IPS DF 19.7 (cell line): ENCODE measurements around the gene ANKRD1.

Experiments used
- DNase-seq: peaks from one replicate; pipeline ENCODE4 v3.0.0-alpha.2; 2013; ENCODE audit warnings: low read depth, low spot score

The ANKRD1 gene

DNA sequence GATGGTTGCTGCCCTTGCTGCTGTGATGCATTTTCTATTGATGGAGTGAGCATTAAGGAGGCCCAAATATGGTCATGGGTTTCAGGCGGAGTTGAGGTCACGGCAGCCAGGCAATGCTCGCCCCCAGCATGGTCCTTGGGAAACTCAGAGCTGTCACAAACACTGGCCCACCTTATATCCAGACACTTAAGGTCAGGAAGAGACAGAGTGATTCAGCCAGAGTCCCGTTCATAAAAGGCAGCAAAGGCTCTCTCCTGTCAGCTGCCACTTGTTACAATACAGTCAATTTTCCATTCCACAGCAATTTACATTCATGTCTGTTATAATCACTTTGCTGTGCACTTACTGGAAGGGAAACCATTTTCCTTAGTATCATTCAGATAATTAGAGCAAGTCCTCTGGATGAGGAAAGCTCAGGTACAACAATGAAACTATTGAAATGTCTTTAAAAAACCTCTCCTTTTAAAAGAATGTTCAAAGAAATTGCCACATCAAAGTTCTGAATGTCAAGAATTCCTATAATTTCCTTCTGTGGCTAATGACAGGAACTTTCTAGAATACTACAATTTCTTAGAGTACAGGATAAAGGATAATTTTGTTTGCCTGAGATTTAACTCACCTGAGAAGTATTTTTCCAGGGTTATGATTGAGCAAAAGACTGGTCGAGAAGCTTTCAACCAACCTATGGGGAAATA is 14.8 kb upstream of the ANKRD1 start:
- DNase-seq, result no peak

DNA sequence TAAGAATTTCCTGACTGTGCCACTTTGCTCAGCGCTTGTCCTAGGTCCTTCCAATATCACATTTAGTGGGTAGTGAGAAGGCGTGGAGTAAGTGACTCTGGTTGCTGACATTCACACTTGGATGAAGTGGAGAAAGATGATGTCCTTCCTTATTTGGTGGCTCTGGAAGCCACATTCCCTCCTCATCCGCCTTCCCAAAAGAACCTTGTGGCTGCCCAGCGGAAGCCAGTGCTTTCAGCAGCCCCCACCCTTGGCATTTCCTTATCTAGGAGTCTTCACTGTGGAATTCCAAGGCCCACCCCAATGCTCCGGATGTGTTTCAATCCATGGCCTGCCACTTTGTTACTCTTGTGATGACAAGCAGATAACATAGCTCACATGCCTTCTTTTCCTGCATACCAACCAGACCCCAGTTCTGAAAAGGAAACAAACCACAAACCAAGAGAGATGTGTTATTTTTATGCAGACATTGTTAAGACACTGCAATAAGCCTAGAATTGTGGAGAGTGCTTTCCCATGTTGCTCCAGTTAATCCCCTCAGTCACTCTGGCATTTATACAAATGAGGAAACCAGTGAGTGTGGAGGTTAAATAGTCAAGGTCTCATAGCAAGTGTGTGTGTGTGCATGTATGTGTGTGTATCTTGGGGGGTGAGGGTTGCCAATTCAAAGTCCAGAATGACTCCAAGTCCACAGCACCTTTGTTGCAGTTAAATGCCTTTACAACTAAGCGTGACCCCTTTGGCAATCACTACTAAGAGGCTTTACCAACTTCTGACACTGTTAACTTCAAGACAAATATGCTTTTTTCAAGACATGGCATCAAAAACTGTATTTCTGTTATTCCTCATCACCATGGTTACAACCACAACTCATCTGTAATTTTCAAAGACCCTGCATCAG is 10.3 kb upstream of the ANKRD1 start:
- peak; percentile 85 for DNase-seq

- no peak for DNase-seq
Observed at GRCh38 chr10:90930070-90930837, 9.4 kb upstream of the ANKRD1 start.

GRCh38 chr10:90929179-90929578 is 8.3 kb upstream of the ANKRD1 start:
- no peak for DNase-seq

DNA sequence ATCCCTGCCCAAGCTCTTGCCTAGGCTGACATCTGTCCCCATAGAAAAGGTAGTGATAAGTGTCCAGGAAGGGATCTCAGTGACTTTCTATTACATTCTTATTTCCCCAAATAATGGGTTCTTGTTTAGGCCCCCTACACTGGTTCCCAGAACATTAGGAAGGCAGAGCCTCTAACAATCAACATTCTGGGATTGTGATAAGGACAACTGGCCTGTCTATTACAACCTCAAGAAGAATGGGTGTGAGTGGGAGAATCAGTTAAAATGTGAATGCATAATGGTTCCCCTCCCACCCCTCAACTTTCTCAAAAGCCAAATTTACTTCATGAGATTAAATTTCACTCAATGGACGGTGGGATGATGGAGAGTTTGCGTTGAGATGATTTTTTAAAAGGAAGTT is 6.4 kb upstream of the ANKRD1 start:
- DNase-seq, result no peak

- peak; percentile 98 for DNase-seq
Observed at GRCh38 chr10:90925079-90926029, 4.5 kb upstream of the ANKRD1 start.

GRCh38 chr10:90924552-90924951 is 3.7 kb upstream of the ANKRD1 start:
- DNase-seq, result no peak

DNA sequence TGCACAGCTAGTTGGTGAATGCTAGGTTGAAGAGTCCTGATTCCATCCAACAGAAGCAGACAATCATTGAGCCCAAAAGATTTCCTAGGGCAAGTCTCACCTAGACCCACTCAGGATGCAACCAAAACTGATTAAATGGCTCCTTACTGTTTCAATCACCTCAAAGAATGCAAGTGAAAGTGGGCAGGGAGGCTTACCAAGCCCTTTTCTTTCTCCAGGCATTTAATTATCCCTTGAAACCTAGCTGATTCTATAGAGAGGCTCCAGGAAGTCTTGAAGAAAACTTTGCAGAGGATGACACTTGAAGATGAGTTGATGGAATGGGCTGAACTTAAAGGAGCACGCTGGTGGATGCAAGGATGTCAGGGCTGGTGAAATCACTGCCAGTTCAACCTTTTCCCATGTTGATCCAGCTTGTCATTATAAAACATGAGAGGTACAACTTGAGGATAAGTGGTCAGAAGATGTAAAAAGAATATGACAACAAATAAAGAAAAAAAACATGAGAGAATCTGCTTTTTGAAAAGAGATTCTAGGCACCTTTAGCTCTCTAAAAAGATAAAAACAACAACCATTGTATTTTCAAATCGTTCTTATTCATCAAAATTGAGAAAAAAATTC is 2.3 kb upstream of the ANKRD1 start:
- DNase-seq, result no peak

- no peak for DNase-seq
Observed at GRCh38 chr10:90921906-90922305, 1.0 kb upstream of the ANKRD1 start.

GRCh38 chr10:90919683-90920574 is 958 bp downstream of the ANKRD1 start:
- DNase-seq, result no peak

DNA sequence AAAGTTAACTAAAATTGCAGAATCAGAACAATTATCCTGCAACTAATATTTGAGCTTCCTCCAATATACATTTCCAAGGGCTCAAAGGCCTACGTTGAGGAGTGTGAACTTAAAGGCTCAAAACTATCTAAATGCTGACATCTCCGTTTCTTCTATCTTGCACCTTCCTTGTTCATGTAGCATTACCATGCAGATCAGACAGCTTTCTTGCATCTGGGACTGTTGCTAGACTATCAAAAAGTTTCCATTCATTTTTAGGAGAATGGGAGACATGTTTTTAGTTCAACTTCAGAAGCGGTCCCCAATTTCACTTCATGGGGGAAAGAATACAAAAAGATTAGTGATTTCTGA is 2.9 kb downstream of the ANKRD1 start:
- DNase-seq, result no peak

- DNase-seq, result no peak
Observed at GRCh38 chr10:90917238-90917967, 3.5 kb downstream of the ANKRD1 start.

DNA sequence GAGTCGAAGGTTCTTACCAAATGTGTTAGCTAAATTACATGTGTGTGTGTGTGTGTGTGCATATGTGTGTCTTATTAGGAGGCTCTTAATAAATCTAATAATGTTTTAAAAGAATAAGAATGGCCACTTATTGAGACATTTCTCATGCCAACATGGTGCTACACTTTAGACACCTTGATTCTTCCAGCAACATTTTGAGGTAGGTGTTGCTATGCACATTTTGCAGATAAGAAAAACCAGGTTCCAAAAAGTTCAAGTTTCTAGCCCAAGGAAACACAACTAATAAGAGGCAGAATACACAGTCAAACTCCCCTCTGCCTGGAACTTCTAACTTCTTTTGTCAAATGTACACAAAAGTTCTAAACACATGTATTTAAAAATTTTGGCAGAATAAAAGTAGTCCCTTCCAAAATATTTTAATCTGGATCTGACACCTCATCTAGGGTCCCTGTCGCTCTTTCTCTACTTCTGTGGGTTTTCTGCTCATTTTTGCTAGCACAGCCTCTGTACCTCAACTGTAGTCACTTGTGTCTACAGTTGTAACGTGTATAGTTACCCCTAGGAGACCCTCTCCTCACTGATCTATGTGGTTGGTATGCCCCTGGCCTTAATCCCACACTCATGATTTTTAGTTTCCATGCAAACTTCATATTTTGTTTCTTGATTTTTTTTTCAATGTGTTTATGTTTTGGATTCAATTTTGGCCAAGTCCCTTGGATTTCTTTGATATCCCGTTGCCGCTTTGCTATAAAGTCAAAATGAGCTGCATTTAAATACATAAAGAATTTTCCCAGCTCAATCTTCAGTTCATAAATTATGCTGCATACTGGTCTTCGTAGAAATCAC is 4.3 kb downstream of the ANKRD1 start:
- no peak for DNase-seq

GRCh38 chr10:90915766-90916075 is 5.2 kb downstream of the ANKRD1 start:
- no peak for DNase-seq

GRCh38 chr10:90914992-90915765 is 5.7 kb downstream of the ANKRD1 start:
- DNase-seq, result no peak

DNA sequence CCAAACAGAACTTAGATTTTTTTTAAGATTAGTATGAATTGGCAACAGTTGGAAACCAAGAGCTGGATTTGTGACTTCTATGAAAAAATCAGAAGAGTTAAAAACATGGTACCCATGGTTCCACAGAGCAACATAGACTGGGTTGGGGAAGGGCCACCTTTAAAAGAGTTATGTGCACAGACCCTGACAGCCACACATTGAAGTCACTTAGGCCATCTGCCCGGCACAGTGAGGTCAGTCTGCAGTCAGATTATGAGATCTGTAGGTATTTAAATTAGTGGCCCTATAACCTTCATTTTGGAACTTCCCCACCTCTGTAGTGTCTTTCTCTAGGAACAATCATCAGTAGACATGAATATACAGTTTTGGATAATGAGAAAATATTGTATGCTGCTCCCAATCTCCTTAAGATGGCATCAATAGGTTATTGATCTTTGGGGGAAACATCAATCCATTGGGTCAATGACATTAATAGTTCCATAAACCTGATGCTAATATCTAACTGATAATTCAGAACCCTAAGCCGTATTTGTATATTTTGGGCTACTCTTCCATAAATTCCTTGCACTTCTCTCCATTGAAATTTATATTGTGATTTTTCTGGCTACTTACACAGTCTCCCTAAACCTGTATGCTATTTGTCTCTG is 7.0 kb downstream of the ANKRD1 start:
- DNase-seq, result no peak
